HFF-Myc (cell line): ENCODE measurements around the gene NOP9.

Experiments used
- DNase-seq: peaks from one replicate; pipeline ENCODE4 v3.0.0-alpha.2; 2011; ENCODE audit warnings: low read depth; ENCODE audit errors: extremely low read depth
- H3K4me3 ChIP-seq: replicated peaks from 2 replicates; pipeline ENCODE4 v1.5.1; 2011; ENCODE audit warnings: low read depth, mild to moderate bottlenecking, control low read depth, low read length
- TF ChIP-seq, protein P1 (sequence below): IDR thresholded peaks from 2 replicates; pipeline ENCODE4 v1.5.1; 2012; ENCODE audit warnings: mild to moderate bottlenecking, low read depth, low read length, control low read depth; ENCODE audit errors: missing control alignments

Gene NOP9

GRCh38 chr14:24317141-24317928 lies 17.7 kb downstream of the NOP9 start:
- no peak overlapping the region for H3K4me3 ChIP-seq

GRCh38 chr14:24321212-24321975 lies 21.7 kb downstream of the NOP9 start:
- no peak for DNase-seq
- H3K4me3 ChIP-seq: no peak overlapping the region
- TF ChIP-seq, protein P1, sequence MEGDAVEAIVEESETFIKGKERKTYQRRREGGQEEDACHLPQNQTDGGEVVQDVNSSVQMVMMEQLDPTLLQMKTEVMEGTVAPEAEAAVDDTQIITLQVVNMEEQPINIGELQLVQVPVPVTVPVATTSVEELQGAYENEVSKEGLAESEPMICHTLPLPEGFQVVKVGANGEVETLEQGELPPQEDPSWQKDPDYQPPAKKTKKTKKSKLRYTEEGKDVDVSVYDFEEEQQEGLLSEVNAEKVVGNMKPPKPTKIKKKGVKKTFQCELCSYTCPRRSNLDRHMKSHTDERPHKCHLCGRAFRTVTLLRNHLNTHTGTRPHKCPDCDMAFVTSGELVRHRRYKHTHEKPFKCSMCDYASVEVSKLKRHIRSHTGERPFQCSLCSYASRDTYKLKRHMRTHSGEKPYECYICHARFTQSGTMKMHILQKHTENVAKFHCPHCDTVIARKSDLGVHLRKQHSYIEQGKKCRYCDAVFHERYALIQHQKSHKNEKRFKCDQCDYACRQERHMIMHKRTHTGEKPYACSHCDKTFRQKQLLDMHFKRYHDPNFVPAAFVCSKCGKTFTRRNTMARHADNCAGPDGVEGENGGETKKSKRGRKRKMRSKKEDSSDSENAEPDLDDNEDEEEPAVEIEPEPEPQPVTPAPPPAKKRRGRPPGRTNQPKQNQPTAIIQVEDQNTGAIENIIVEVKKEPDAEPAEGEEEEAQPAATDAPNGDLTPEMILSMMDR: no peak

More at GRCh38 chr14:24317141-24317928, 17.7 kb downstream of the NOP9 start:
- TF ChIP-seq, protein P1: no peak
- no peak for DNase-seq

DNA sequence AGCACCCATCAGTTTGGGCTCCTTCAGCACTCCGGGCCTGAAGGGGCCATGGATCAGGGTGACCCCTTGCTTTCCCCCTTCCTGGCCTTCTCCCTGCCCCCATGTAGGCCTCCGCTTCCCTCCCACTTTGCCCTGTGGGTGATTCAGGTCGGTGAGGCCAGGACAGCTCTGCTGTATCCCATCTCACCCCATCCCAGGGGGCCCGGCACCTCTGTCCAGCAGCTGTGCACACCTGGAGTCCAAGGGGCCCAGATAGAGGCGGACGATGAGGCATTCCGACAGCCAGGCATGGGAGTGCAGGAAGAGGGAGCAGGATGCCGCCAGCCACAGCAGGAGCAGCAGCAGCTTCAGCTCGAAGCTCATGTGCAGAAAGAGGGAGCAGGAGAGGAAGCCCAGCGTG lies 23.0 kb downstream of the NOP9 start:
- no peak overlapping the region for H3K4me3 ChIP-seq
- no peak for DNase-seq
- TF ChIP-seq, protein P1: no peak

- no peak for DNase-seq
- no peak overlapping the region for H3K4me3 ChIP-seq
- TF ChIP-seq, protein P1: no peak
Measured at GRCh38 chr14:24323341-24323740, 23.7 kb downstream of the NOP9 start.

GRCh38 chr14:24324024-24324423 lies 24.4 kb downstream of the NOP9 start:
- TF ChIP-seq, protein P1: no peak
- DNase-seq: no peak
- H3K4me3 ChIP-seq: no peak overlapping the region

GRCh38 chr14:24325041-24325530 lies 25.4 kb downstream of the NOP9 start:
- TF ChIP-seq, protein P1: no peak
- H3K4me3 ChIP-seq: no peak overlapping the region
- no peak for DNase-seq
